GM12873 (cell line): Measurements from ENCODE around the gene TRMT1.

ENCODE experiments used
- CTCF ChIP-seq: IDR thresholded peaks from 2 replicates; pipeline ENCODE4 v1.5.1; 2012; ENCODE audit warnings: low read depth, mild to moderate bottlenecking, moderate library complexity, low read length, control low read depth; ENCODE audit not compliant: insufficient read depth; ENCODE audit errors: missing control alignments

TRMT1 gene

GRCh38 chr19:13118424-13119193, 2.1 kb upstream of the TRMT1 start:
- no peak for TF ChIP-seq CTCF

- TF ChIP-seq CTCF, result no peak
Measured at GRCh38 chr19:13117772-13118423, 1.4 kb upstream of the TRMT1 start, which contains the start of gene NACC1. Gene NACC1, plus strand, starts transcription at chr19:13118264. Its CDS starts 16,944 bp downstream, at chr19:13135208.

GRCh38 chr19:13117176-13117771, 734 bp upstream of the TRMT1 start:
- no peak for TF ChIP-seq CTCF

GRCh38 chr19:13115936-13116281, 631 bp downstream of the TRMT1 start:
- no peak for TF ChIP-seq CTCF

GRCh38 chr19:13112555-13112954, 4.0 kb downstream of the TRMT1 start:
- no peak for TF ChIP-seq CTCF

- TF ChIP-seq CTCF, result no peak
Measured at GRCh38 chr19:13110099-13110610, 6.4 kb downstream of the TRMT1 start.
